ENCODE results near the gene PXMP2. TPM values are rescaled to one million over a fixed set of nuclear protein-coding genes. Genes with fewer than 3 reads are reported as not detected.

Gene PXMP2
- polyA plus RNA-seq, 1 experiment = 22.3 TPM

DNA sequence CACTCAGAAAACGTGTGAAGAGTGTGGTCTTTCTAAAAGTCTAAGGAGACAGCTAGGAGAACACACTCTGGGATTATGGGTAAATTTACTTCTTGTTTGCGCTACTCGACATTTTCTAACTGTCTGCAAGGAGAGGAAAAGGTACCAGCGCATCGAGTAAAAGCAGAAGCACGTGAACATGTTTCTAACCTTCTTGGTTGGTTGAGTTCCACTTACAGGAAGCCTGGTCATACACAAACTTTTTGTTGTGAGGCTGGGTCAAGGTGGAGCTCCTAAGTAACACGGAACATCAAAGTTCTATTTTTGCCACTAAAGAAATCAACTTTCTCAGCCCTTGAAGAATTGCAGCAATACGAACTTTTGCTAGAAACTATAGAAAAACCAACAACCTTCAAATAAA is 54.2 kb downstream of the PXMP2 start:
- TF ChIP-seq, protein P1, sequence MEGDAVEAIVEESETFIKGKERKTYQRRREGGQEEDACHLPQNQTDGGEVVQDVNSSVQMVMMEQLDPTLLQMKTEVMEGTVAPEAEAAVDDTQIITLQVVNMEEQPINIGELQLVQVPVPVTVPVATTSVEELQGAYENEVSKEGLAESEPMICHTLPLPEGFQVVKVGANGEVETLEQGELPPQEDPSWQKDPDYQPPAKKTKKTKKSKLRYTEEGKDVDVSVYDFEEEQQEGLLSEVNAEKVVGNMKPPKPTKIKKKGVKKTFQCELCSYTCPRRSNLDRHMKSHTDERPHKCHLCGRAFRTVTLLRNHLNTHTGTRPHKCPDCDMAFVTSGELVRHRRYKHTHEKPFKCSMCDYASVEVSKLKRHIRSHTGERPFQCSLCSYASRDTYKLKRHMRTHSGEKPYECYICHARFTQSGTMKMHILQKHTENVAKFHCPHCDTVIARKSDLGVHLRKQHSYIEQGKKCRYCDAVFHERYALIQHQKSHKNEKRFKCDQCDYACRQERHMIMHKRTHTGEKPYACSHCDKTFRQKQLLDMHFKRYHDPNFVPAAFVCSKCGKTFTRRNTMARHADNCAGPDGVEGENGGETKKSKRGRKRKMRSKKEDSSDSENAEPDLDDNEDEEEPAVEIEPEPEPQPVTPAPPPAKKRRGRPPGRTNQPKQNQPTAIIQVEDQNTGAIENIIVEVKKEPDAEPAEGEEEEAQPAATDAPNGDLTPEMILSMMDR (IDR thresholded peaks at IDR 0.05; ENCODE audit: insufficient read depth, low read depth, low read length) = no peak
- no peak for DNase-seq (ENCODE audit: low read depth)
- Histone ChIP-seq H3K36me3 (ENCODE audit: control insufficient read depth, insufficient read depth, low read length) (peaks cover 46% of the 10 kb centered on the region), H3K4me3 (ENCODE audit: low read depth, low read length) (no peak overlapping the region), H3K27me3 (ENCODE audit: control insufficient read depth, insufficient read depth, low read length) (no peaks in the 10 kb centered on the region)
- ChIA-PET CTCF (interaction anchor here (1.9 kb wide), 1 partner anchor 10 kb away, joined by 4 read pairs; no protein-coding TSS in a partner anchor), POLR2A (no interaction called here)

DNA sequence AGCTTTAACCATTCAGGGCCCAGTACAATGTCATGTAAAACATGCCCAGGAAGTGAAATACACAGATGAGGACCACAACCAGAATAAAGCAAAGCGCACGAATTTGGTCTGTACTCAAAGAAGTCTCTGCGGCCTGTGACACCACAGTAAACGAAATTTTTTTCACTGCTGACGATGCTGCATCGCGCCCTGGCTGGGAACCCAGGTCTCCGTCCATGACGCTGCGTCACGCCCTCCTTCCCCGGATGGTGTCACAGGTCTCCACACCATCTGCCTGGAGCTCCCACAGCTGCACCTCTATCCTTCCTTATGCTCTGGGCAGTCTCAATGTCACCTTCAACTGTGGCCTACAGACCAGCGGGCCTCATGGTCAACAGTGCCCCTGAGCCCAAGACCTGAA is 56.4 kb downstream of the PXMP2 start:
- H3K27me3 ChIP-seq (ENCODE audit: control insufficient read depth, insufficient read depth, low read length) = no peaks in the 10 kb centered on the region
- H3K36me3 ChIP-seq (ENCODE audit: control insufficient read depth, insufficient read depth, low read length) = peaks cover 55% of the 10 kb centered on the region
- CTCF ChIA-PET = interaction anchor here (1.0 to 1.7 kb wide), 2 partner anchors 10 to 129 kb away, joined by 3 to 6 read pairs; no protein-coding TSS in a partner anchor
- TF ChIP-seq, protein P1 (IDR thresholded peaks at IDR 0.05; ENCODE audit: insufficient read depth, low read depth, low read length) = no peak
- POLR2A ChIA-PET = no interaction called here
- DNase-seq (ENCODE audit: low read depth) = no peak
- no peak overlapping the region for H3K4me3 ChIP-seq (ENCODE audit: low read depth, low read length)

DNA sequence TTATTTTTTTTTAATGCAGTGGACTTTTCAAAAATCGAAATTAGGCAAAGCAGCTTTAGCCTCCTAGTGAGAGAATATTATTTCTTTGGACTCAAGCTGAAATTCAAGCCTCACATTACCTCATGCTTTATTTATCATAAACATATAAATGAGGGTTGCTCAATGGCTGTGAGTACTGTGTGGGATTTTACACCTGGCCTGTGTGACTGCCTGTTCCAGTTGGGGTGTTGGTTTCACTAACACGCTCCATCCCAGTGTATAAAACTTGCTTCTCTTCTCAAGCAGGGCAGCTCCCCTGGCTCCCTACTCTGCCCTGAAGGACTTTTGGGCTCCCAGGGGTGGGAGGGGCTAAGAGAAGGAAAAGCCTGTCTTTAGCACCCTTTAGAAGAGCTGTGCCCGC is 59.2 kb downstream of the PXMP2 start:
- DNase-seq (ENCODE audit: low read depth) = no peak
- Histone ChIP-seq H3K36me3 (ENCODE audit: control insufficient read depth, insufficient read depth, low read length) (peaks cover 54% of the 10 kb centered on the region), H3K4me3 (ENCODE audit: low read depth, low read length) (no peak overlapping the region), H3K27me3 (ENCODE audit: control insufficient read depth, insufficient read depth, low read length) (no peaks in the 10 kb centered on the region)
- POLR2A ChIA-PET = no interaction called here
- CTCF ChIA-PET = no interaction called here
- TF ChIP-seq, protein P1 (IDR thresholded peaks at IDR 0.05; ENCODE audit: insufficient read depth, low read depth, low read length) = no peak

DNA sequence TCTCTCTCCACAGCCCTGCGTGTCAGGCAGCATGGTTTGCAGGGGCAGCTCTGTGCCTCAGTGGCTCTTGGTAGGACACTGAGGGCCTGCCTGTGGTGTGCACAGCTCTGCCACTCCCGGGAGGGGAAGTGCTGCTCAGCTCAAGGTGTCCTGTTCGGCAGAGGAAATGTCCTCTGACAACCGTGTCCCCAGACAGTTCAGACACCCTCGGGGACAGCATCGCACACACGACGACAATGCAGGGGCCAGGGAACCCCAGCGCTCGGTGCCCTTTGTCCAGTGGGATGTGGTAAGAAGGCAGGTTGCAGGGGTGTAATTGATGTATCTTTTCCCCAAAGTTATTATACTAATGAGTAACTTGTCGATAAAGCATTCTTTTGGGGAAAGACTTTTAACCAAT is 60.0 kb downstream of the PXMP2 start:
- H3K27me3 ChIP-seq (ENCODE audit: control insufficient read depth, insufficient read depth, low read length) = no peaks in the 10 kb centered on the region

DNA sequence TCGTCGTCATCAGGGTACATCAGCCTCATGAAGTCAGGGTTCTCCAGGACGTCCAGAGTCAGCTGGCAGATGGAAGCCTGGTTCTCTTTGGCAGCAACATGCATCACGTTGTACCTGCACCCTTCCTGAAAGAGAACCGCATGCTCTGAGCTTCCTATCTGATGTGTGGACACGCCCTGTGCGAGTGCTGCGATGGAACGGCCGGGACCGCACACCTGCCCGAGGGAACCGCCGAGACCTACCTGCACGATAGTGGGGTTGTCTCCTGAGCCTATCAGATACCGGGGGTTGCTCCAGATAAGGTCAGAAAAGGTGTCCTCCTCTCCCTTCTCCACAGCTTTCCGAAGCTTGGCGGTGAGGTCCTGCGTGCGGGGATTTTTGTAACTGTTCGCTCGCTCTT is 60.5 kb downstream of the PXMP2 start:
- TF ChIP-seq, protein P1 (IDR thresholded peaks at IDR 0.05; ENCODE audit: insufficient read depth, low read depth, low read length) = no peak
- CTCF ChIA-PET = no interaction called here
- POLR2A ChIA-PET = no interaction called here
- no peaks in the 10 kb centered on the region for H3K27me3 ChIP-seq (ENCODE audit: control insufficient read depth, insufficient read depth, low read length)
- DNase-seq (ENCODE audit: low read depth) = no peak
- H3K4me3 ChIP-seq (ENCODE audit: low read depth, low read length) = no peak overlapping the region
- H3K36me3 ChIP-seq (ENCODE audit: control insufficient read depth, insufficient read depth, low read length) = peaks cover 50% of the 10 kb centered on the region

More for the DNA sequence above, 60.0 kb downstream of the PXMP2 start:
- no peak for DNase-seq (ENCODE audit: low read depth)
- Histone ChIP-seq H3K36me3 (ENCODE audit: control insufficient read depth, insufficient read depth, low read length) (peaks cover 54% of the 10 kb centered on the region), H3K4me3 (ENCODE audit: low read depth, low read length) (no peak overlapping the region)
- ChIA-PET POLR2A (no interaction called here), CTCF (no interaction called here)
- TF ChIP-seq, protein P1 (IDR thresholded peaks at IDR 0.05; ENCODE audit: insufficient read depth, low read depth, low read length) = no peak

Measured in BJ (cell line).